NCI-H82 treated with DMSO at 0.1 percent for 48 hours (cell line): Measurements from ENCODE around the gene COTL1.

Experiments
- DNase-seq: peaks from one replicate; lab custom pipeline; 2025; ENCODE audit not compliant: unreplicated experiment; lab: John Stamatoyannopoulos, UW

The COTL1 gene

GRCh38 chr16:84597931-84598351 lies 19.9 kb downstream of the COTL1 start:
- DNase-seq = no peak

GRCh38 chr16:84597528-84597896 lies 20.4 kb downstream of the COTL1 start:
- no peak for DNase-seq

- DNase-seq = no peak
Observed at GRCh38 chr16:84596801-84597527, 20.9 kb downstream of the COTL1 start.

GRCh38 chr16:84596161-84596560 lies 21.7 kb downstream of the COTL1 start:
- DNase-seq = no peak

GRCh38 chr16:84595052-84595481 lies 22.8 kb downstream of the COTL1 start:
- no peak for DNase-seq

- no peak for DNase-seq
Observed at GRCh38 chr16:84594725-84595038, 23.2 kb downstream of the COTL1 start.

- no peak for DNase-seq
Observed at GRCh38 chr16:84593825-84594724, 23.8 kb downstream of the COTL1 start.

- DNase-seq = no peak
Observed at GRCh38 chr16:84592718-84593117, 25.2 kb downstream of the COTL1 start.

- DNase-seq = no peak
Observed at GRCh38 chr16:84589975-84590719, 27.7 kb downstream of the COTL1 start.

- DNase-seq = no peak
Observed at GRCh38 chr16:84588991-84589390, 28.9 kb downstream of the COTL1 start.

- no peak for DNase-seq
Observed at GRCh38 chr16:84585886-84586285, 32.0 kb downstream of the COTL1 start.

GRCh38 chr16:84585467-84585866 lies 32.4 kb downstream of the COTL1 start:
- DNase-seq = no peak

GRCh38 chr16:84584678-84585077 lies 33.2 kb downstream of the COTL1 start:
- no peak for DNase-seq

GRCh38 chr16:84583995-84584394 lies 33.9 kb downstream of the COTL1 start:
- no peak for DNase-seq

- no peak for DNase-seq
Observed at GRCh38 chr16:84582958-84583516, 34.8 kb downstream of the COTL1 start.

- no peak for DNase-seq
Observed at GRCh38 chr16:84581158-84581557, 36.7 kb downstream of the COTL1 start.

GRCh38 chr16:84579936-84580335 lies 37.9 kb downstream of the COTL1 start:
- no peak for DNase-seq

GRCh38 chr16:84578538-84579126 lies 39.2 kb downstream of the COTL1 start:
- no peak for DNase-seq

- no peak for DNase-seq
Observed at GRCh38 chr16:84577034-84577803, 40.7 kb downstream of the COTL1 start.

- no peak for DNase-seq
Observed at GRCh38 chr16:84575914-84576313, 42.0 kb downstream of the COTL1 start.
